GM12872 (cell line): Measurements from ENCODE around the gene TPSAB1.

Experiments used
- TF ChIP-seq, protein P1 (sequence below): IDR thresholded peaks from 3 replicates; pipeline ENCODE4 v1.5.1; 2011; ENCODE audit warnings: low read depth, mild to moderate bottlenecking, low read length, moderate library complexity; ENCODE audit not compliant: insufficient read depth

Gene TPSAB1

GRCh38 chr16:1277151-1277598, 36.7 kb downstream of the TPSAB1 start:
- TF ChIP-seq, protein P1, sequence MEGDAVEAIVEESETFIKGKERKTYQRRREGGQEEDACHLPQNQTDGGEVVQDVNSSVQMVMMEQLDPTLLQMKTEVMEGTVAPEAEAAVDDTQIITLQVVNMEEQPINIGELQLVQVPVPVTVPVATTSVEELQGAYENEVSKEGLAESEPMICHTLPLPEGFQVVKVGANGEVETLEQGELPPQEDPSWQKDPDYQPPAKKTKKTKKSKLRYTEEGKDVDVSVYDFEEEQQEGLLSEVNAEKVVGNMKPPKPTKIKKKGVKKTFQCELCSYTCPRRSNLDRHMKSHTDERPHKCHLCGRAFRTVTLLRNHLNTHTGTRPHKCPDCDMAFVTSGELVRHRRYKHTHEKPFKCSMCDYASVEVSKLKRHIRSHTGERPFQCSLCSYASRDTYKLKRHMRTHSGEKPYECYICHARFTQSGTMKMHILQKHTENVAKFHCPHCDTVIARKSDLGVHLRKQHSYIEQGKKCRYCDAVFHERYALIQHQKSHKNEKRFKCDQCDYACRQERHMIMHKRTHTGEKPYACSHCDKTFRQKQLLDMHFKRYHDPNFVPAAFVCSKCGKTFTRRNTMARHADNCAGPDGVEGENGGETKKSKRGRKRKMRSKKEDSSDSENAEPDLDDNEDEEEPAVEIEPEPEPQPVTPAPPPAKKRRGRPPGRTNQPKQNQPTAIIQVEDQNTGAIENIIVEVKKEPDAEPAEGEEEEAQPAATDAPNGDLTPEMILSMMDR = no peak

- TF ChIP-seq, protein P1 = no peak
These were observed 37.2 kb downstream of the TPSAB1 start for GRCh38 chr16:1277617-1278282.

GRCh38 chr16:1278477-1278876, 38.0 kb downstream of the TPSAB1 start:
- TF ChIP-seq, protein P1 = no peak

GRCh38 chr16:1279081-1279944, 38.8 kb downstream of the TPSAB1 start:
- TF ChIP-seq, protein P1 = no peak

- TF ChIP-seq, protein P1 = no peak
These were observed 39.6 kb downstream of the TPSAB1 start for GRCh38 chr16:1279945-1280589.

- TF ChIP-seq, protein P1 = no peak
These were observed 40.3 kb downstream of the TPSAB1 start for GRCh38 chr16:1280783-1281182.

DNA sequence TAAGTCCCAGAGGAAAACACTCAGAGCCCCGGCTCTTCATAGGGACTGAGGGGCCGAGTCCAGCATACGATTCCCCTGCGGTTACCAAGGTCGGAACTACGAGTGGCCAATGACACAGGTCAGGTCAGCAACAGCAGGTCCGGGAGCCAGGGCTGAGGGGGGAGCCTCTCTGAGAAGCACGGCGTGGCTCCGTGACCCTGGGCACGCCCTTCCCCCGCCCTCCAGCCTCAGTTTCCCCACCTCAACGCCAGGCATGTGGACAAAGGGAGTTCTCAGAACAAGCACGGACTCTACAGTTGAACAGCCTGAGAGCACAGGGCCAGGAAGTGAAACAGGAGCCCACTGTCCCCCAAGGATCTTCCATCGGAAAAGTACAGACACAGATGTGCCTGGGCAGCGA, 41.0 kb downstream of the TPSAB1 start:
- TF ChIP-seq, protein P1 = no peak
